OCI-LY1 (cell line): ENCODE measurements around the gene CACNA2D4.

Experiments used
- CTCF ChIP-seq: fragments of 200-600 bp; sonication (generic), shearing (Covaris generic); IDR thresholded peaks from 2 replicates; pipeline ENCODE4 v1.5.1; 2017; ENCODE audit warnings: mild to moderate bottlenecking, antibody characterized with exemption, low read length, moderate library complexity, mixed read lengths
- EZH2 ChIP-seq: fragments of 200-600 bp; sonication (generic), shearing (Covaris generic); IDR thresholded peaks from 2 replicates; pipeline ENCODE4 v1.8.0; 2017; ENCODE audit warnings: borderline replicate concordance, mixed run types, mild to moderate bottlenecking, antibody characterized with exemption, low read length, moderate library complexity, mixed read lengths

- TF ChIP-seq EZH2 (no peak), CTCF (no peak)
Observed at GRCh38 chr12:1823237-1823636, 95.2 kb downstream of the CACNA2D4 start.
